HepG2 (cell line): Measurements from ENCODE around the gene CCDC142. TPM values are rescaled to one million over a fixed set of nuclear protein-coding genes. Genes with fewer than 3 reads are reported as not detected.

ENCODE experiments used
- DMTF1 ChIP-seq: sonication (generic); formaldehyde crosslinking; IDR thresholded peaks from 2 replicates; pipeline ENCODE4 v1.4.0; 2020; ENCODE audit warnings: mild to moderate bottlenecking, missing genetic modification reagents
- EHMT2 ChIP-seq: fragments of 200-600 bp; sonication (generic); IDR thresholded peaks from 2 replicates; pipeline ENCODE4 v1.7.0; 2017; ENCODE audit warnings: antibody characterized with exemption, low read depth, low read length, borderline replicate concordance
- MAX ChIP-seq: IDR thresholded peaks from 2 replicates; pipeline ENCODE4 v1.6.1; 2012; ENCODE audit warnings: inconsistent platforms
- MTF1 ChIP-seq: sonication (generic); formaldehyde crosslinking; IDR thresholded peaks from 2 replicates; pipeline ENCODE4 v1.5.0; 2020; ENCODE audit warnings: missing genetic modification reagents
- RXRB ChIP-seq: IDR thresholded peaks from 2 replicates; pipeline ENCODE4 v1.6.1; 2016; ENCODE audit warnings: borderline replicate concordance, missing genetic modification reagents, missing compliant biosample characterization
- SMARCE1 ChIP-seq: fragments of 450-650 bp; IDR thresholded peaks from 2 replicates; pipeline ENCODE4 v1.6.1; 2017; ENCODE audit warnings: borderline replicate concordance
- ZNF350 ChIP-seq: sonication (generic); formaldehyde crosslinking; IDR thresholded peaks from 2 replicates; pipeline ENCODE4 v1.4.0; 2020; ENCODE audit warnings: mild to moderate bottlenecking, low read depth, missing genetic modification reagents, borderline replicate concordance
- ZNF484 ChIP-seq: sonication (generic); formaldehyde crosslinking; IDR thresholded peaks from 2 replicates; pipeline ENCODE4 v1.5.1; 2020; ENCODE audit warnings: mild to moderate bottlenecking, low read depth, missing genetic modification reagents, borderline replicate concordance
- ZNF564 ChIP-seq: sonication (generic); formaldehyde crosslinking; IDR thresholded peaks from 2 replicates; pipeline ENCODE4 v1.8.1; 2023; ENCODE audit warnings: mild to moderate bottlenecking, missing genetic modification reagents
- ZNF674 ChIP-seq: sonication (generic); formaldehyde crosslinking; IDR thresholded peaks from 2 replicates; pipeline ENCODE4 v1.5.0; 2020; ENCODE audit warnings: low read depth, mild to moderate bottlenecking, missing genetic modification reagents
- polyA plus RNA-seq, 8 experiments: library from polyadenylated mRNA; depleted of rRNA in 3 of 8; stranded (reverse) in 7 of 8; unstranded in 1 of 8; fragments of >200 nt; fragmentation: Illumina TruSeq in 4 of 8; extraction: Trizol in 4 of 8; gene quantifications; 2 replicates each; pipeline versions ENCODE4 v1.2.1 to v1.2.3, GENCODE V29; 2011 to 2016; ENCODE audit warnings: low read depth in 4 of 8, missing spikeins in 1 of 8, mixed read lengths in 1 of 8; ENCODE audit not compliant: insufficient read depth in 1 of 8
- total RNA-seq, 5 experiments: library from RNA; depleted of rRNA; stranded (reverse); fragments of >200 nt; fragmentation: Illumina TruSeq; extraction: Trizol; gene quantifications; 2 replicates each; pipeline ENCODE4 v1.2.3, GENCODE V29; 2016; ENCODE audit warnings: low read depth in 1 of 5
- TF ChIP-seq, protein P1 (sequence below): sonication (generic); formaldehyde crosslinking; IDR thresholded peaks from 2 replicates; pipeline ENCODE4 v1.4.0; 2020; ENCODE audit warnings: missing genetic modification reagents
- TF ChIP-seq, protein P2 (sequence below): sonication (generic); formaldehyde crosslinking; IDR thresholded peaks from 2 replicates; pipeline ENCODE4 v1.8.0; 2022; ENCODE audit warnings: mild to moderate bottlenecking, missing genetic modification reagents, borderline replicate concordance
- TF ChIP-seq, protein P3 (sequence below): sonication (generic); formaldehyde crosslinking; IDR thresholded peaks from 2 replicates; pipeline ENCODE4 v1.4.0; 2020; ENCODE audit warnings: mild to moderate bottlenecking, missing genetic modification reagents, borderline replicate concordance
- TF ChIP-seq, protein P4 (sequence below): sonication (generic); formaldehyde crosslinking; IDR thresholded peaks from 2 replicates; pipeline ENCODE4 v1.8.0; 2022; ENCODE audit warnings: mild to moderate bottlenecking, missing genetic modification reagents; ENCODE audit not compliant: insufficient replicate concordance
- TF ChIP-seq, protein P5 (sequence below): sonication (generic); formaldehyde crosslinking; IDR thresholded peaks from 2 replicates; pipeline ENCODE4 v1.9.0; 2022; ENCODE audit warnings: low read depth, missing genetic modification reagents

The CCDC142 gene
- total and polyA plus RNA-seq, 2 of the 13 experiments (the other 11 are each of a cell fraction or from before 2014, with no cell fraction given) = 14.7 to 30.4 TPM

DNA sequence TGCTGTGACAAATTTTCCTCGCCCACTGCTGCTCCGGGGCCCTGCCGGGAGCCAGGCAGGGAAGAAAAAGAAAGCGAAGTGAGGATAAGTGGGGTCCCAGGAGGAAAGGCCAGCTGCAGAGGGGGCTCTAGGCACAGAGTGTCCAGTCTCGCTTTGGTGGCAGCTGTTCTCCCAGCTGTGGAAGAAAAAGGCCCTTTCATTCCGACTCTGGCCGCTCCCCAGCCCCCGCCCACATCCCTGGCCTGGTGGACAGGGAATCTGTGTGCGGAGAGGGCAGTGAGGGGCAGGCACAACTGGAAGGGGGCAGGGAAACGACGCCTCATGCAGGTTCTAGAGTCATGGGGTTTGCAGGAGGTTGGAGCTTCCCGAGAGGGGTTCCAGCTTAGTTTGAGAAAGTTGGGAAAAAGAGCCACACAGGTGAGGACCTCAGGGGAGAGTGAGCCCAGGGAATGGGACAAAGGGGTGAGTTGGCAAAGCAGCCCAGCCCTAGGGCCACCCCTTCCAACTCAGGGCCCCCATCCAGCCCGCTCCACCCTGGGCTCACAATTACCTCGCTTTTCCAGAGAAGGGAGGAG is 42.9 kb downstream of the CCDC142 start (continued):
- TF ChIP-seq, protein P1, sequence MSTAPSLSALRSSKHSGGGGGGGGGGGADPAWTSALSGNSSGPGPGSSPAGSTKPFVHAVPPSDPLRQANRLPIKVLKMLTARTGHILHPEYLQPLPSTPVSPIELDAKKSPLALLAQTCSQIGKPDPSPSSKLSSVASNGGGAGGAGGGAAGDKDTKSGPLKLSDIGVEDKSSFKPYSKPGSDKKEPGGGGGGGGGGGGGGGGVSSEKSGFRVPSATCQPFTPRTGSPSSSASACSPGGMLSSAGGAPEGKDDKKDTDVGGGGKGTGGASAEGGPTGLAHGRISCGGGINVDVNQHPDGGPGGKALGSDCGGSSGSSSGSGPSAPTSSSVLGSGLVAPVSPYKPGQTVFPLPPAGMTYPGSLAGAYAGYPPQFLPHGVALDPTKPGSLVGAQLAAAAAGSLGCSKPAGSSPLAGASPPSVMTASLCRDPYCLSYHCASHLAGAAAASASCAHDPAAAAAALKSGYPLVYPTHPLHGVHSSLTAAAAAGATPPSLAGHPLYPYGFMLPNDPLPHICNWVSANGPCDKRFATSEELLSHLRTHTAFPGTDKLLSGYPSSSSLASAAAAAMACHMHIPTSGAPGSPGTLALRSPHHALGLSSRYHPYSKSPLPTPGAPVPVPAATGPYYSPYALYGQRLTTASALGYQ (CRISPR knock-in tag) = no peak
- TF ChIP-seq, protein P2, sequence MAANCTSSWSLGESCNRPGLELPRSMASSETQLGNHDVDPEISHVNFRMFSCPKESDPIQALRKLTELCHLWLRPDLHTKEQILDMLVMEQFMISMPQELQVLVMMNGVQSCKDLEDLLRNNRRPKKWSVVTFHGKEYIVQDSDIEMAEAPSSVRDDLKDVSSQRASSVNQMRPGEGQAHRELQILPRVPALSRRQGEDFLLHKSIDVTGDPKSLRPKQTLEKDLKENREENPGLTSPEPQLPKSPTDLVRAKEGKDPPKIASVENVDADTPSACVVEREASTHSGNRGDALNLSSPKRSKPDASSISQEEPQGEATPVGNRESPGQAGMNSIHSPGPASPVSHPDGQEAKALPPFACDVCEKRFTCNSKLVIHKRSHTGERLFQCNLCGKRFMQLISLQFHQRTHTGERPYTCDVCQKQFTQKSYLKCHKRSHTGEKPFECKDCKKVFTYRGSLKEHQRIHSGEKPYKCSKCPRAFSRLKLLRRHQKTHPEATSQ (CRISPR knock-in tag) = no peak
- TF ChIP-seq ZNF564 (CRISPR knock-in tag) (0 out of 2 replicates have a peak, but pooled peaks have one; percentile 13), MTF1 (no peak), DMTF1 (CRISPR knock-in tag) (no peak), SMARCE1 (no peak), ZNF484 (no peak), RXRB (CRISPR knock-in tag) (no peak), ZNF350 (CRISPR knock-in tag) (no peak), EHMT2 (no peak), ZNF674 (CRISPR knock-in tag) (0 out of 2 replicates have a peak, but pooled peaks have one; percentile 19), MAX (no peak)
- TF ChIP-seq, protein P3, sequence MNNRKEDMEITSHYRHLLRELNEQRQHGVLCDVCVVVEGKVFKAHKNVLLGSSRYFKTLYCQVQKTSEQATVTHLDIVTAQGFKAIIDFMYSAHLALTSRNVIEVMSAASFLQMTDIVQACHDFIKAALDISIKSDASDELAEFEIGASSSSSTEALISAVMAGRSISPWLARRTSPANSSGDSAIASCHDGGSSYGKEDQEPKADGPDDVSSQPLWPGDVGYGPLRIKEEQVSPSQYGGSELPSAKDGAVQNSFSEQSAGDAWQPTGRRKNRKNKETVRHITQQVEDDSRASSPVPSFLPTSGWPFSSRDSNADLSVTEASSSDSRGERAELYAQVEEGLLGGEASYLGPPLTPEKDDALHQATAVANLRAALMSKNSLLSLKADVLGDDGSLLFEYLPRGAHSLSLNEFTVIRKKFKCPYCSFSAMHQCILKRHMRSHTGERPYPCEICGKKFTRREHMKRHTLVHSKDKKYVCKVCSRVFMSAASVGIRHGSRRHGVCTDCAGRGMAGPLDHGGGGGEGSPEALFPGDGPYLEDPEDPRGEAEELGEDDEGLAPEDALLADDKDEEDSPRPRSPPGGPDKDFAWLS (CRISPR knock-in tag) = 0 out of 2 replicates have a peak, but pooled peaks have one; percentile 61
- TF ChIP-seq, protein P4, sequence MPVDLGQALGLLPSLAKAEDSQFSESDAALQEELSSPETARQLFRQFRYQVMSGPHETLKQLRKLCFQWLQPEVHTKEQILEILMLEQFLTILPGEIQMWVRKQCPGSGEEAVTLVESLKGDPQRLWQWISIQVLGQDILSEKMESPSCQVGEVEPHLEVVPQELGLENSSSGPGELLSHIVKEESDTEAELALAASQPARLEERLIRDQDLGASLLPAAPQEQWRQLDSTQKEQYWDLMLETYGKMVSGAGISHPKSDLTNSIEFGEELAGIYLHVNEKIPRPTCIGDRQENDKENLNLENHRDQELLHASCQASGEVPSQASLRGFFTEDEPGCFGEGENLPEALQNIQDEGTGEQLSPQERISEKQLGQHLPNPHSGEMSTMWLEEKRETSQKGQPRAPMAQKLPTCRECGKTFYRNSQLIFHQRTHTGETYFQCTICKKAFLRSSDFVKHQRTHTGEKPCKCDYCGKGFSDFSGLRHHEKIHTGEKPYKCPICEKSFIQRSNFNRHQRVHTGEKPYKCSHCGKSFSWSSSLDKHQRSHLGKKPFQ (CRISPR knock-in tag) = no peak
- TF ChIP-seq, protein P5, sequence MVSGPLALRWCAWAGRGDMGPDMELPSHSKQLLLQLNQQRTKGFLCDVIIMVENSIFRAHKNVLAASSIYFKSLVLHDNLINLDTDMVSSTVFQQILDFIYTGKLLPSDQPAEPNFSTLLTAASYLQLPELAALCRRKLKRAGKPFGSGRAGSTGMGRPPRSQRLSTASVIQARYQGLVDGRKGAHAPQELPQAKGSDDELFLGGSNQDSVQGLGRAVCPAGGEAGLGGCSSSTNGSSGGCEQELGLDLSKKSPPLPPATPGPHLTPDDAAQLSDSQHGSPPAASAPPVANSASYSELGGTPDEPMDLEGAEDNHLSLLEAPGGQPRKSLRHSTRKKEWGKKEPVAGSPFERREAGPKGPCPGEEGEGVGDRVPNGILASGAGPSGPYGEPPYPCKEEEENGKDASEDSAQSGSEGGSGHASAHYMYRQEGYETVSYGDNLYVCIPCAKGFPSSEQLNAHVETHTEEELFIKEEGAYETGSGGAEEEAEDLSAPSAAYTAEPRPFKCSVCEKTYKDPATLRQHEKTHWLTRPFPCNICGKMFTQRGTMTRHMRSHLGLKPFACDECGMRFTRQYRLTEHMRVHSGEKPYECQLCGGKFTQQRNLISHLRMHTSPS (CRISPR knock-in tag) = no peak
